ENCODE measurements around the gene CLEC16A. TPM values are rescaled to one million over a fixed set of nuclear protein-coding genes. Genes with fewer than 3 reads are reported as not detected.

CLEC16A gene
- total RNA-seq, 4 donors from 2014 or later: 38.2 to 153 (median 92.7) TPM

DNA sequence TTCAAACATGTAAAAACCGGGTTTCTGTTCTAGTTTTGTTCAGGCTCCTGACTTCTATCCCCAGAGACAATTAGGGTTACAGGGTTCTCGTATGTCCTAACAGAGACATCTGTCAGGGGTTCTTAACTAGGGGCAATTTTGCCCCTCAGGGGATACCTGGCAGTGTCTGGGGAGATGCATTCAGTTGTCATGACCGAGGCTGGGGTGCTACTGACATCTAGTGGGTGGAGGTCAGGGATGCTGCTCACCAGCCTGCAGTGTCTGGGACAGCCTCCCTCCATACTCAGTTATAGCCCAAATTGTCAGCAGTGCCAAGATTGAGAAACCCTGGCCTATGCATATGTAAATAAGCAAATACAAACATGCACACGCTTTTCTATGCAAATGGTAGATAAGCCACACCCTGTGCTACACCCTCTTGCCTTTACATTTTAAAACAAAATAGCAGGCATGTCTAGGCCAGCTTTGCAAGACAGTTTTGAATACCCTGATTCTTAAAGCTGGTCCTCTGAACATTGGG, 37.4 kb downstream of the CLEC16A start:
- intact Hi-C loops (cut with DNase I; ENCODE audit: low total_unique reads): no loop called here
- H3K27me3 ChIP-seq: no peaks in the 10 kb centered on the region
- no peak for DNase-seq
- no peaks in the 10 kb centered on the region for H3K9me3 ChIP-seq
- H3K4me3 ChIP-seq: no peak overlapping the region
- peaks cover 0 to 10% (median 6%) of the 10 kb centered on the region in 4 donors for H3K4me1 ChIP-seq
- TF ChIP-seq POLR2A (IDR thresholded peaks at IDR 0.05): no peak
- TF ChIP-seq, protein P1, sequence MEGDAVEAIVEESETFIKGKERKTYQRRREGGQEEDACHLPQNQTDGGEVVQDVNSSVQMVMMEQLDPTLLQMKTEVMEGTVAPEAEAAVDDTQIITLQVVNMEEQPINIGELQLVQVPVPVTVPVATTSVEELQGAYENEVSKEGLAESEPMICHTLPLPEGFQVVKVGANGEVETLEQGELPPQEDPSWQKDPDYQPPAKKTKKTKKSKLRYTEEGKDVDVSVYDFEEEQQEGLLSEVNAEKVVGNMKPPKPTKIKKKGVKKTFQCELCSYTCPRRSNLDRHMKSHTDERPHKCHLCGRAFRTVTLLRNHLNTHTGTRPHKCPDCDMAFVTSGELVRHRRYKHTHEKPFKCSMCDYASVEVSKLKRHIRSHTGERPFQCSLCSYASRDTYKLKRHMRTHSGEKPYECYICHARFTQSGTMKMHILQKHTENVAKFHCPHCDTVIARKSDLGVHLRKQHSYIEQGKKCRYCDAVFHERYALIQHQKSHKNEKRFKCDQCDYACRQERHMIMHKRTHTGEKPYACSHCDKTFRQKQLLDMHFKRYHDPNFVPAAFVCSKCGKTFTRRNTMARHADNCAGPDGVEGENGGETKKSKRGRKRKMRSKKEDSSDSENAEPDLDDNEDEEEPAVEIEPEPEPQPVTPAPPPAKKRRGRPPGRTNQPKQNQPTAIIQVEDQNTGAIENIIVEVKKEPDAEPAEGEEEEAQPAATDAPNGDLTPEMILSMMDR (IDR thresholded peaks at IDR 0.05): peak in 1 of 5 experiments; percentile 6
- TF ChIP-seq EP300 (IDR thresholded peaks at IDR 0.05; ENCODE audit: low read depth): no peak
- TF ChIP-seq POLR2AphosphoS5 (IDR thresholded peaks at IDR 0.05): no peak
- H3K27ac ChIP-seq: no peak overlapping the region
- peaks cover 0 to 6% (median 0%) of the 10 kb centered on the region in 4 donors for H3K36me3 ChIP-seq
- in situ Hi-C loops (cut with MboI; ENCODE audit: low pct_ligation_motif_present in 1 of 4, low pct_unique_long_range_greater_than_20kb in 1 of 4, low sequenced_read_pairs in 3 of 4): no loop called here
- 65 to 93% methylated on average over 2 to 4 of the region's 4 CpGs for WGBS, 2 donors (ENCODE audit: low coverage in 1 of 2)

DNA sequence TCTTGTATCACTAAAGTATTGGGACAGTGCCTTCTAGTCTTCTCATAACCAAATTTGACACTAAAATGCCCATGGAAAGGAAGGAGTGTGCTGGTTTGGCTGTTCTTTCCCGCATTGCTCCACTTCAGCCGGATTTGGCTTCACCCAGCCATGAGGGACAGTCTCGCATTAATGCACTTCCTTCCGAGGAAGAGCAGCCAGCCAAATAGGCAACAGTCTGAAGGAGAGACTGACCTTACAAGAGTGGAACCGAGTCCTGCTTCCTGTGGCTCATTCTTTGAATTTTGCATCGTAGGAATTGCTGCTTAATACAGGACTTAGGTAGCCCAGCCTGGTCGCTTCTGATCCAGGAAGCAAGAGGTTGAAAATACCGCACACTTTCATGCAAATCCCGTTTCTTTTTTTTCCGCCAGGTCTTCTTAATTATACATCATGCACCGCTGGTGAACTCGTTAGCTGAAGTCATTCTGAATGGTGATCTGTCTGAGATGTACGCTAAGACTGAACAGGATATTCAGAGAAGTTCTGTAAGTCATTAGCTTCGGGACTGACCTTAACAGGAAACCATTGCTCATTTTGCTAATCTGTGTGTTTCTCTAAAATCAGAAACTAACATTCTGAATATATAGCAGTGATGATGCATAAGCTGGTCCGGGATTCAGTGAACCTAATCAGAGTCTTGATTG, 38.2 kb downstream of the CLEC16A start:
- DNase-seq: no peak
- 63 to 80% methylated on average over 14 to 15 of the region's 15 CpGs for WGBS, 2 donors (ENCODE audit: low coverage in 1 of 2)
- peaks cover 0 to 6% (median 0%) of the 10 kb centered on the region in 4 donors for H3K36me3 ChIP-seq
- no peaks in the 10 kb centered on the region for H3K27me3 ChIP-seq
- H3K4me1 ChIP-seq: peaks cover 0 to 10% (median 6%) of the 10 kb centered on the region in 4 donors
- no peaks in the 10 kb centered on the region for H3K9me3 ChIP-seq
- H3K27ac ChIP-seq: no peak overlapping the region
- no peak overlapping the region for H3K4me3 ChIP-seq
- in situ Hi-C loops (cut with MboI; ENCODE audit: low pct_ligation_motif_present in 1 of 4, low pct_unique_long_range_greater_than_20kb in 1 of 4, low sequenced_read_pairs in 3 of 4) (no loop called here), intact Hi-C loops (cut with DNase I; ENCODE audit: low total_unique reads) (no loop called here)
- TF ChIP-seq, protein P1 (IDR thresholded peaks at IDR 0.05): no peak
- TF ChIP-seq POLR2A (IDR thresholded peaks at IDR 0.05): no peak
- no peak for TF ChIP-seq POLR2AphosphoS5 (IDR thresholded peaks at IDR 0.05)
- TF ChIP-seq EP300 (IDR thresholded peaks at IDR 0.05; ENCODE audit: low read depth): no peak

DNA sequence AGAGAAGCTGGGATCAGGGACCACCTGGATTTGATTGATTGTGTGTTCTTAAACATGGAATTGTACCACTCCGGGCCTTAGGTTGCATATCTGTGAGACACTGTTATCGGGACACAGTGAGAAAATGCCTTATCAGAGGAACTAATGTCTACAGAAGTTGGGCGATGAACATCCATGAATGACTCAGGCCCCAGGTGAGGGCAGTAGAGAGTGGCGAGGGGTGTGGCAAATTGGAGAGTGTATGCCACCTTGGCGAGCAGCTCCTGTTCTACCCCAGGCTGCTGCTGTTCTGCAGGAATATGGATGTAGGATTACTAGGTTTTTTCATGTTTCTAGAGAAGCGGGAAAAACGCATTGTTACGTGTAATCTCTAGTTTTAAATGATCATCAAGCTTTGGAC, 38.8 kb downstream of the CLEC16A start:
- TF ChIP-seq, protein P1 (IDR thresholded peaks at IDR 0.05): peak in 1 of 5 experiments; percentile 13
- no peak for TF ChIP-seq POLR2AphosphoS5 (IDR thresholded peaks at IDR 0.05)
- H3K4me3 ChIP-seq: no peak overlapping the region
- no peak overlapping the region for H3K27ac ChIP-seq
- in situ Hi-C loops (cut with MboI; ENCODE audit: low pct_ligation_motif_present in 1 of 4, low pct_unique_long_range_greater_than_20kb in 1 of 4, low sequenced_read_pairs in 3 of 4) (no loop called here), intact Hi-C loops (cut with DNase I; ENCODE audit: low total_unique reads) (no loop called here)
- peak; percentile 31 for DNase-seq
- H3K36me3 ChIP-seq: peaks cover 0 to 6% (median 0%) of the 10 kb centered on the region in 4 donors
- H3K9me3 ChIP-seq: no peaks in the 10 kb centered on the region
- H3K27me3 ChIP-seq: no peaks in the 10 kb centered on the region
- WGBS, 2 donors (ENCODE audit: low coverage in 1 of 2): 84 to 100% methylated on average over 3 to 8 of the region's 8 CpGs
- H3K4me1 ChIP-seq: peaks cover 0 to 10% (median 6%) of the 10 kb centered on the region in 4 donors

DNA sequence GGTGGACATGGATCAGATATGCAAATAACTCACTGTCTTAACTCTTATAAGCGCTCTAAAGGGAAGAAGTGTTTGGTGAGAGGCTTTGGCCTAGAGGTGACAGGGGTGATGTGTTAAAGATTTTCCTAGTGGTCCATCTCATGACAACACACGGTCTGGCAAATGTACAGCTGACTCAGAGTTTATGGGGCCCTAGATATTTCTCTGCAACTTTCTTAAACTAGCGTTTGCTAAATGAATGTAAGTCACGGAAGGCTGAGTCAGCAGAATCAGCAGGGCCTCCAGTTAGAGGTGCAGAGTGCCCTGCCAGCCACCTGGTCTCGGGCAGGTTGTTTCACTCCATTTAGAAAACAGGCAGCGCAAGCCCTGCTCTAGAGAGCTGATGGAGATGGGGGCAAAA, 40.1 kb downstream of the CLEC16A start:
- DNase-seq: no peak
- peaks cover 0 to 7% (median 4%) of the 10 kb centered on the region in 4 donors for H3K4me1 ChIP-seq
- no peaks in the 10 kb centered on the region for H3K27me3 ChIP-seq
- peaks cover 0 to 6% (median 0%) of the 10 kb centered on the region in 4 donors for H3K36me3 ChIP-seq
- 77% methylated on average over 6 of the region's 6 CpGs; no CpG with 5 or more reads in 1 of the 2 donors for WGBS, 2 donors (ENCODE audit: low coverage in 1 of 2)
- H3K4me3 ChIP-seq: no peak overlapping the region
- in situ Hi-C loops (cut with MboI; ENCODE audit: low pct_ligation_motif_present in 1 of 4, low pct_unique_long_range_greater_than_20kb in 1 of 4, low sequenced_read_pairs in 3 of 4): no loop called here
- H3K27ac ChIP-seq: no peak overlapping the region
- no peak for TF ChIP-seq EP300 (IDR thresholded peaks at IDR 0.05; ENCODE audit: low read depth)
- no peak for TF ChIP-seq POLR2A (IDR thresholded peaks at IDR 0.05)
- TF ChIP-seq POLR2AphosphoS5 (IDR thresholded peaks at IDR 0.05): no peak
- TF ChIP-seq, protein P1 (IDR thresholded peaks at IDR 0.05): no peak
- no peaks in the 10 kb centered on the region for H3K9me3 ChIP-seq
- intact Hi-C loops (cut with DNase I; ENCODE audit: low total_unique reads): no loop called here

All from transverse colon (tissue), 4 donors.